Stimulated activated CD4-positive, alpha-beta T cell treated with anti-CD3 and anti-CD28 coated beads, Interleukin-1b, Interleukin-23, amount 100 ng/mL, for 48 hours (primary cell): ENCODE results near the gene FAM47A.

Experiments
- DNase-seq: peaks from one replicate; pipeline ENCODE4 v3.0.0-alpha.2; 2020

The FAM47A gene

GRCh38 chrX:34132028-34132427 lies at the start of gene FAM47A:
Gene FAM47A, minus strand, starts transcription at chrX:34132314. Its CDS starts 36 bp downstream, at chrX:34132278.
- DNase-seq, result no peak

GRCh38 chrX:34147345-34147744 lies 15.2 kb upstream of the FAM47A start:
- DNase-seq, result no peak

DNA sequence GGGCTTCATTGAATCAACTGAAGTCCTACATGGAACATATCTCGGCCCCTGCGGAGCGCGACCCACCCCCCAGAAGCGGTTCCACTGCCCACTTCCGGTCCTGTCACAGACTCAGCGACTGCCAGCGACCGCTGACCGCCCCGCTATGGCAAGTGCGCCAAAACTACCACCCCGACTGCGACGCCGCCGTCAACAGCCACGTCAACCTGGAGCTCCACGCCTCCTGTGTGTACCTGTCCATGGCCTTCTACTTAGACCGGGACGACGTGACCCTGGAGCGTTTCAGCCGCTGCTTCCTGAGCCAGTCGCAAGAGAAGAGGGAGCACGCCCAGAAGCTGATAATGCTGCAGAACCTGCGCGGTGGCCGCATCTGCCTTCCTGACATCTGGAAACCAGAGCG lies 14.8 kb upstream of the FAM47A start:
- DNase-seq, result no peak

DNA sequence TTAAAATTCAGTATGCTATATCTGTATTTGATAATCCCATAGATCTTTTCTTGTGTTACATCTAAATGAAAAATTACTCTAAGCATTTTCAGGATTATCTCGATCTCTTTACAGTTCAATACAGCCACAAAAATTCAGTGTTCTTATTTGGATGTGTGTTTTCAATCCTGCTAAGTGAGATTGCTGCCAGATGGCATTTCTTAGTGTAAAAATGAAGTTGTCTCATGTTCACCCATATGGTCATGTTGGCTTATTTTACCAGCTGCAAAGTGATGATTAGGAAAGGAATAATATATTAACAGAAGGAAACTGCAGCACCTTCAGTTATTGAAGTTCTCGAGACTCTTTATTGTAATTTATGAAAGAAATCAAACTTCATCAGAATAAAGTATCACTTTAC lies 12.1 kb upstream of the FAM47A start:
- no peak for DNase-seq

DNA sequence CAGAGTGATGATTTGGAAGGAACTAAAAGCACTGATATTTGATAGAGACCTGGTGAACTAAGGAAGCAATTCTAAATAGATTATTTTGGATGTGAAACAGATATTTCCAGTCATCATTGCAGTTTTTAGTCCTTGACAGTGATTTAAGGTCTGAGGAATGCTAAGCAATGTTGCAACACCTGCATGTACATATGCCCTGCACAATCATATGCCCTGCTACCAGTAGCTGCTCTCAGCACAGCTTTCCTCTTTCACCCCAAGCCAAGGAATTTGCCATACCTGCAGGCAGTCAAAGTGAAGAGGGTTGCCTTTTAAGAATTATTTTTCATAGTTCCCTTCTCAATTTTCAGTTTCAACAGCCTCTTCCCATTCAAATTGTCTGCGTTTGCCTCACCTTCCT lies 8.7 kb upstream of the FAM47A start:
- DNase-seq, result no peak

- DNase-seq, result no peak
These were observed 952 bp downstream of the FAM47A start for GRCh38 chrX:34130980-34131744.

GRCh38 chrX:34130501-34130900 lies 1.6 kb downstream of the FAM47A start:
- no peak for DNase-seq

GRCh38 chrX:34126011-34126410 lies 6.1 kb downstream of the FAM47A start:
- DNase-seq, result no peak

DNA sequence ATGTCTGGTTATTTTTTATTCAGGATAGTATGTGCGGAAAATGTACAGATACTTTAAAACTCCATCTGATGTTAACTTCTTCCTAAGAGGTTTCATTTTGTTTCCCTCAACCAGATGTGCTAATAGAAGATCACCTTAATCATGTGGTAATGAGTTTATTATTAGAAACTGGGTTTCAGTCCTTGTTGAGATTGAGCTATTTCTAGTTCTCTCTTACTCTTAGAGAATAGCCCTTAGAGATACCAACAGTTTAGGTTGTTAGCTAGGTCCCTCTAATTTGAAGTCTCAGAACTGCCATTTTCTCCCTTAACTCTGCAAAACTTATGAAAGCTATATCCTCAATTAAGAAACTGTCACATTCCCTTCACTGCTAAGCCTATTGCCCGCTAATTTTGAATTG lies 13.0 kb downstream of the FAM47A start:
- DNase-seq, result no peak

DNA sequence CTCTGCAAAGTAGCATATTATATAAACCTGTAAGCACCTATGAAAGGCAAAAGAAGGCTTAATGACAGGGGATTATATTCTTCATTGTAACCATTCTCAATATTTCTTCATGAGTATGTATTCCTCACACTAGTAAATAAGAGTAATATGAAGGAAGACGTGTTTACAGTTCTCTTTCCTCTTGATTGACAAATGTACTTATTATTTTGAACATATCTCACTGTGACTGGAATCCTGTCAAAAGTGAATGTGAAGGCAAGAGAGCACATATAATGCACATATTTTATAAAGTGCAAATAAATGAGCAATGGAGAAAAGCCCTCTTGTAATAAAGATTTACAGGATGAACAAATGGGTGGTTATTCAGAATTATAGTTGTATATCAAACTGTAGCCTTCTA lies 19.7 kb downstream of the FAM47A start:
- no peak for DNase-seq
